ENCODE data around the gene EEF1A2.

- TF ChIP-seq SP1 (IDR thresholded peaks at IDR 0.05) = no peak
- TF ChIP-seq, protein P1, sequence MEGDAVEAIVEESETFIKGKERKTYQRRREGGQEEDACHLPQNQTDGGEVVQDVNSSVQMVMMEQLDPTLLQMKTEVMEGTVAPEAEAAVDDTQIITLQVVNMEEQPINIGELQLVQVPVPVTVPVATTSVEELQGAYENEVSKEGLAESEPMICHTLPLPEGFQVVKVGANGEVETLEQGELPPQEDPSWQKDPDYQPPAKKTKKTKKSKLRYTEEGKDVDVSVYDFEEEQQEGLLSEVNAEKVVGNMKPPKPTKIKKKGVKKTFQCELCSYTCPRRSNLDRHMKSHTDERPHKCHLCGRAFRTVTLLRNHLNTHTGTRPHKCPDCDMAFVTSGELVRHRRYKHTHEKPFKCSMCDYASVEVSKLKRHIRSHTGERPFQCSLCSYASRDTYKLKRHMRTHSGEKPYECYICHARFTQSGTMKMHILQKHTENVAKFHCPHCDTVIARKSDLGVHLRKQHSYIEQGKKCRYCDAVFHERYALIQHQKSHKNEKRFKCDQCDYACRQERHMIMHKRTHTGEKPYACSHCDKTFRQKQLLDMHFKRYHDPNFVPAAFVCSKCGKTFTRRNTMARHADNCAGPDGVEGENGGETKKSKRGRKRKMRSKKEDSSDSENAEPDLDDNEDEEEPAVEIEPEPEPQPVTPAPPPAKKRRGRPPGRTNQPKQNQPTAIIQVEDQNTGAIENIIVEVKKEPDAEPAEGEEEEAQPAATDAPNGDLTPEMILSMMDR (IDR thresholded peaks at IDR 0.05; ENCODE audit: low read depth, low read length, missing input control) = no peak
- no peak for TF ChIP-seq TAF1 (conservative IDR thresholded peaks at IDR 0.05)
Observed at GRCh38 chr20:63503524-63503923, 4.6 kb upstream of the EEF1A2 start.
